ENCODE results near the gene DYRK1A.

DYRK1A gene

DNA sequence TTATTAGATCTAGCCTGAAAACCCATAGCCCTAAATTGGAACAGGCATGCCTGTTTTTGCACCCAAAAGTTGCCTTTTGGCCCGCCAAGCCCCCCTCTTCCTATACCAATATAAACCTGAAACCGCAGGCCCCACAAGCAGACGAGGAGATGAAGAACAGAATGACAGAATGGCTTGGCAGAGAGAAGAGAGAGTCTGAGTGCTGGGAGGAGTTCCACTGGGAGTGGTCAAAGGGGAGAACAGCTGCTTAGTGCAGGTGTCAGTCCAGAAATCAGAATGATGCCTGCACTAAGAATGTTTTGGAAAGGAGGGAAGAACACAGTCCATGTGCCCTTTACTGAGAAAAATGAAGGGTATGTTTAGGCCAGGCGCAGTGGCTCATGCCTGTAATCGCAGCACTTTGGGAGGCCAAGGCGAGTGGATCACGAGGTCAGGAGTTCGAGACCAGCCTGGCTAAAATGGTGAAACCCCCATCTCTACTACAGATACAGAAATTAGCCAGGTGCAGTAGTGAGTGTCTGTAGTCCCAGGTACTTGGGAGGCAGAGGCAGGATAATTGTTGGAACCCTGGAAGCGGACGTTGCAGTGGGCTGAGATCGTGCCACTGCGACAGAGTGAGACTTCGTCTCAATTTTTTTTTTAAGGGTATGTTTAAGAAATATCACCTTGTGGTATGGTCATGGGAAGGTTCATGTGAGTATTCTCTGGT, 9.4 kb downstream of the DYRK1A start:
- Histone ChIP-seq H3K27ac (ENCODE audit: poor library complexity, severe bottlenecking) (peak overlapping the region; percentile 81), H3K27me3 (ENCODE audit: insufficient read depth, poor library complexity, severe bottlenecking) (no peaks in the 10 kb centered on the region), H3K36me3 (ENCODE audit: low read depth) (no peaks in the 10 kb centered on the region), H3K4me1 (ENCODE audit: insufficient read depth, poor library complexity, severe bottlenecking) (peaks cover 45% of the 10 kb centered on the region), H3K4me3 (ENCODE audit: severe bottlenecking) (no peak overlapping the region), H3K9me3 (ENCODE audit: severe bottlenecking) (no peaks in the 10 kb centered on the region)
- ATAC-seq (ENCODE audit: low read depth) (no peak), DNase-seq (ENCODE audit: low spot score) (no peak)
- TF ChIP-seq, protein P1, sequence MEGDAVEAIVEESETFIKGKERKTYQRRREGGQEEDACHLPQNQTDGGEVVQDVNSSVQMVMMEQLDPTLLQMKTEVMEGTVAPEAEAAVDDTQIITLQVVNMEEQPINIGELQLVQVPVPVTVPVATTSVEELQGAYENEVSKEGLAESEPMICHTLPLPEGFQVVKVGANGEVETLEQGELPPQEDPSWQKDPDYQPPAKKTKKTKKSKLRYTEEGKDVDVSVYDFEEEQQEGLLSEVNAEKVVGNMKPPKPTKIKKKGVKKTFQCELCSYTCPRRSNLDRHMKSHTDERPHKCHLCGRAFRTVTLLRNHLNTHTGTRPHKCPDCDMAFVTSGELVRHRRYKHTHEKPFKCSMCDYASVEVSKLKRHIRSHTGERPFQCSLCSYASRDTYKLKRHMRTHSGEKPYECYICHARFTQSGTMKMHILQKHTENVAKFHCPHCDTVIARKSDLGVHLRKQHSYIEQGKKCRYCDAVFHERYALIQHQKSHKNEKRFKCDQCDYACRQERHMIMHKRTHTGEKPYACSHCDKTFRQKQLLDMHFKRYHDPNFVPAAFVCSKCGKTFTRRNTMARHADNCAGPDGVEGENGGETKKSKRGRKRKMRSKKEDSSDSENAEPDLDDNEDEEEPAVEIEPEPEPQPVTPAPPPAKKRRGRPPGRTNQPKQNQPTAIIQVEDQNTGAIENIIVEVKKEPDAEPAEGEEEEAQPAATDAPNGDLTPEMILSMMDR (IDR thresholded peaks at IDR 0.05; ENCODE audit: poor library complexity, severe bottlenecking) = no peak

- no peak overlapping the region for H3K4me3 ChIP-seq (ENCODE audit: severe bottlenecking)
- H3K4me1 ChIP-seq (ENCODE audit: insufficient read depth, poor library complexity, severe bottlenecking) = peaks cover 26% of the 10 kb centered on the region
- TF ChIP-seq, protein P1 (IDR thresholded peaks at IDR 0.05; ENCODE audit: poor library complexity, severe bottlenecking) = no peak
- no peaks in the 10 kb centered on the region for H3K27me3 ChIP-seq (ENCODE audit: insufficient read depth, poor library complexity, severe bottlenecking)
- ATAC-seq (ENCODE audit: low read depth) (no peak), DNase-seq (ENCODE audit: low spot score) (no peak)
- peaks cover 6% of the 10 kb centered on the region for H3K36me3 ChIP-seq (ENCODE audit: low read depth)
- H3K27ac ChIP-seq (ENCODE audit: poor library complexity, severe bottlenecking) = no peak overlapping the region
- H3K9me3 ChIP-seq (ENCODE audit: severe bottlenecking) = no peaks in the 10 kb centered on the region
Observed at GRCh38 chr21:37378700-37379139, 12.1 kb downstream of the DYRK1A start.

- peaks cover 18% of the 10 kb centered on the region for H3K4me1 ChIP-seq (ENCODE audit: insufficient read depth, poor library complexity, severe bottlenecking)
- H3K9me3 ChIP-seq (ENCODE audit: severe bottlenecking) = peaks cover 4% of the 10 kb centered on the region
- ATAC-seq (ENCODE audit: low read depth) (no peak), DNase-seq (ENCODE audit: low spot score) (no peak)
- no peaks in the 10 kb centered on the region for H3K27me3 ChIP-seq (ENCODE audit: insufficient read depth, poor library complexity, severe bottlenecking)
- no peak overlapping the region for H3K27ac ChIP-seq (ENCODE audit: poor library complexity, severe bottlenecking)
- TF ChIP-seq, protein P1 (IDR thresholded peaks at IDR 0.05; ENCODE audit: poor library complexity, severe bottlenecking) = no peak
- no peak overlapping the region for H3K4me3 ChIP-seq (ENCODE audit: severe bottlenecking)
- peaks cover 14% of the 10 kb centered on the region for H3K36me3 ChIP-seq (ENCODE audit: low read depth)
Observed at GRCh38 chr21:37380349-37381323, 14.1 kb downstream of the DYRK1A start.

- Histone ChIP-seq H3K9me3 (ENCODE audit: severe bottlenecking) (peaks cover 4% of the 10 kb centered on the region), H3K4me1 (ENCODE audit: insufficient read depth, poor library complexity, severe bottlenecking) (peaks cover 18% of the 10 kb centered on the region), H3K36me3 (ENCODE audit: low read depth) (peaks cover 14% of the 10 kb centered on the region), H3K27ac (ENCODE audit: poor library complexity, severe bottlenecking) (no peak overlapping the region), H3K4me3 (ENCODE audit: severe bottlenecking) (no peak overlapping the region), H3K27me3 (ENCODE audit: insufficient read depth, poor library complexity, severe bottlenecking) (no peaks in the 10 kb centered on the region)
- DNase-seq (ENCODE audit: low spot score) (no peak), ATAC-seq (ENCODE audit: low read depth) (no peak)
- TF ChIP-seq, protein P1 (IDR thresholded peaks at IDR 0.05; ENCODE audit: poor library complexity, severe bottlenecking) = no peak
Observed at GRCh38 chr21:37381883-37382585, 15.5 kb downstream of the DYRK1A start.

Data from RWPE2 (cell line).